ENCODE results near the gene DNAJA3. TPM values are rescaled to one million over a fixed set of nuclear protein-coding genes. Genes with fewer than 3 reads are reported as not detected.

Gene DNAJA3
- total RNA-seq, 1 experiment from 2014 or later = 44.0 TPM

GRCh38 chr16:4404967-4405696 lies 20.5 kb upstream of the DNAJA3 start:
- no peak for DNase-seq (ENCODE audit: low read depth)

GRCh38 chr16:4407543-4408322 lies 17.9 kb upstream of the DNAJA3 start:
- peak; percentile 62 for DNase-seq (ENCODE audit: low read depth)

- DNase-seq (ENCODE audit: low read depth) = no peak
These were observed 17.4 kb upstream of the DNAJA3 start for GRCh38 chr16:4408323-4408690.

- no peak for DNase-seq (ENCODE audit: low read depth)
These were observed 16.4 kb upstream of the DNAJA3 start for GRCh38 chr16:4409081-4409932.

GRCh38 chr16:4410335-4411075 lies 15.2 kb upstream of the DNAJA3 start:
- peak; percentile 94 for DNase-seq (ENCODE audit: low read depth)

GRCh38 chr16:4411684-4412083 lies 14.0 kb upstream of the DNAJA3 start:
- DNase-seq (ENCODE audit: low read depth) = peak; percentile 31

- DNase-seq (ENCODE audit: low read depth) = no peak
These were observed 13.5 kb upstream of the DNAJA3 start for GRCh38 chr16:4412159-4412558.

- no peak for DNase-seq (ENCODE audit: low read depth)
These were observed 12.8 kb upstream of the DNAJA3 start for GRCh38 chr16:4412854-4413253.

- no peak for DNase-seq (ENCODE audit: low read depth)
These were observed 11.3 kb upstream of the DNAJA3 start for GRCh38 chr16:4414187-4414917.

- no peak for DNase-seq (ENCODE audit: low read depth)
These were observed 10.0 kb upstream of the DNAJA3 start for GRCh38 chr16:4415538-4416199.

- peak; percentile 84 for DNase-seq (ENCODE audit: low read depth)
These were observed 9.3 kb upstream of the DNAJA3 start, which contains the start of gene CORO7 for GRCh38 chr16:4416200-4417032. CORO7 (minus strand) TSS chr16:4416596; CDS start chr16:4416518, 78 bp downstream.

GRCh38 chr16:4419402-4419959 lies 6.2 kb upstream of the DNAJA3 start:
- no peak for DNase-seq (ENCODE audit: low read depth)

- no peak for DNase-seq (ENCODE audit: low read depth)
These were observed 5.1 kb upstream of the DNAJA3 start for GRCh38 chr16:4420505-4421105.

GRCh38 chr16:4426021-4426684 lies 485 bp downstream of the DNAJA3 start:
- DNase-seq (ENCODE audit: low read depth) = no peak

- DNase-seq (ENCODE audit: low read depth) = no peak
These were observed 1.2 kb downstream of the DNAJA3 start for GRCh38 chr16:4426722-4427372.

GRCh38 chr16:4428500-4428899 lies 2.8 kb downstream of the DNAJA3 start:
- DNase-seq (ENCODE audit: low read depth) = no peak

GRCh38 chr16:4431023-4431422 lies 5.4 kb downstream of the DNAJA3 start:
- DNase-seq (ENCODE audit: low read depth) = no peak
